Stimulated activated CD4-positive, alpha-beta T cell treated with anti-CD3 and anti-CD28 coated beads, TNF-alpha, amount 100 ng/mL, for 1 hour (primary cell): Measurements from ENCODE around the gene ATP1B3.
"Not testable (repeated sequence)": the region's sequence is repeated elsewhere in the genome, so short reads cannot be mapped to it uniquely, and the experiment has no call there.

ENCODE experiments used
- DNase-seq, 3 donors: peaks; one replicate each; pipeline ENCODE4 v3.0.0-alpha.2; 2020; ENCODE audit warnings: low read depth in 3 of 3, low spot score in 1 of 3

Gene ATP1B3

GRCh38 chr3:141941093-141941492 lies 64.7 kb downstream of the ATP1B3 start:
- no peak for DNase-seq

- DNase-seq = no peak
These were observed 65.6 kb downstream of the ATP1B3 start for GRCh38 chr3:141942006-141942405.

GRCh38 chr3:141945726-141946485 lies 69.5 kb downstream of the ATP1B3 start:
- no peak for DNase-seq

GRCh38 chr3:141949399-141949798 lies 73.0 kb downstream of the ATP1B3 start:
- DNase-seq = no peak

- no peak for DNase-seq
These were observed 73.5 kb downstream of the ATP1B3 start for GRCh38 chr3:141949972-141950371.

- no peak for DNase-seq
These were observed 74.4 kb downstream of the ATP1B3 start for GRCh38 chr3:141950572-141951493.

- DNase-seq = no peak
These were observed 76.2 kb downstream of the ATP1B3 start for GRCh38 chr3:141952611-141953010.

- no peak for DNase-seq
These were observed 78.7 kb downstream of the ATP1B3 start for GRCh38 chr3:141955175-141955574.

GRCh38 chr3:141959589-141960554 lies 83.4 kb downstream of the ATP1B3 start:
- no peak for DNase-seq

GRCh38 chr3:141960731-141961130 lies 84.3 kb downstream of the ATP1B3 start:
- DNase-seq = no peak

GRCh38 chr3:141963301-141963700 lies 86.9 kb downstream of the ATP1B3 start:
- DNase-seq = no peak

GRCh38 chr3:141965471-141965870 lies 89.0 kb downstream of the ATP1B3 start:
- DNase-seq = no peak

- DNase-seq = no peak
These were observed 93.3 kb downstream of the ATP1B3 start for GRCh38 chr3:141969711-141970110.

- no peak for DNase-seq
These were observed 95.1 kb downstream of the ATP1B3 start for GRCh38 chr3:141971571-141971970.

GRCh38 chr3:141972399-141972798 lies 96.0 kb downstream of the ATP1B3 start:
- DNase-seq = no peak

- not testable (repeated sequence) for DNase-seq
These were observed 98.3 kb downstream of the ATP1B3 start for GRCh38 chr3:141974777-141975176.
